WTC11 (cell line): Measurements from ENCODE around the gene C19orf47. TPM values are rescaled to one million over a fixed set of nuclear protein-coding genes. Genes with fewer than 3 reads are reported as not detected.
A peak's percentile ranks its signal among the peaks of the same experiment; 100 is the strongest.

Experiments used
- ATAC-seq: fragments of 200-7000 bp; cut with Tn5 transposase; 2 replicates; pipeline ENCODE4 v1.10.0; 2021; ENCODE audit warnings: mild to moderate bottlenecking, moderate library complexity
- CTCF ChIA-PET: fragments of 300-600 bp; sonication (Branson Sonifier 250); formaldehyde crosslinking; loops from one replicate; lab custom pipeline; 2021; ENCODE audit warnings: antibody characterized with exemption; lab: Charles Lee
- POLR2A ChIA-PET: fragments of 350-600 bp; sonication (Branson Sonifier 250); formaldehyde crosslinking; loops from one replicate; lab custom pipeline; 2021; ENCODE audit warnings: antibody characterized with exemption; lab: Charles Lee
- DNase-seq: peaks from one replicate; pipeline ENCODE4 v3.0.0; 2021; ENCODE audit warnings: low spot score
- H3K27ac Mint-ChIP-seq: 2 replicates; pipeline ENCODE4 v1.8.0; 2021; ENCODE audit warnings: mixed read lengths
- H3K27me3 Mint-ChIP-seq: 2 replicates; pipeline ENCODE4 v1.8.0; 2021; ENCODE audit warnings: low read depth, mild to moderate bottlenecking, moderate library complexity, mixed read lengths
- H3K36me3 Mint-ChIP-seq: 2 replicates; pipeline ENCODE4 v1.8.0; 2021; ENCODE audit warnings: mixed read lengths
- H3K4me1 Mint-ChIP-seq: 2 replicates; pipeline ENCODE4 v1.8.0; 2022; ENCODE audit warnings: mixed read lengths
- H3K4me3 Mint-ChIP-seq: 2 replicates; pipeline ENCODE4 v1.8.0; 2021; ENCODE audit warnings: mild to moderate bottlenecking, moderate library complexity, mixed read lengths
- H3K9me3 Mint-ChIP-seq: 2 replicates; pipeline ENCODE4 v1.8.0; 2021; ENCODE audit warnings: mixed read lengths
- CBFB ChIP-seq: sonication (generic); formaldehyde crosslinking; IDR thresholded peaks from 2 replicates; pipeline ENCODE4 v1.8.1; 2022; ENCODE audit warnings: mild to moderate bottlenecking, low read depth, missing genetic modification reagents
- CREB1 ChIP-seq: sonication (generic); formaldehyde crosslinking; IDR thresholded peaks from 2 replicates; pipeline ENCODE4 v1.8.0; 2023; ENCODE audit warnings: mild to moderate bottlenecking, missing genetic modification reagents
- ELF4 ChIP-seq: sonication (generic); formaldehyde crosslinking; IDR thresholded peaks from 2 replicates; pipeline ENCODE4 v1.8.1; 2022; ENCODE audit warnings: low read depth, mild to moderate bottlenecking, moderate library complexity, missing genetic modification reagents
- ETV6 ChIP-seq: sonication (generic); formaldehyde crosslinking; IDR thresholded peaks from 2 replicates; pipeline ENCODE4 v1.8.1; 2022; ENCODE audit warnings: mild to moderate bottlenecking, missing genetic modification reagents
- FOXP1 ChIP-seq: sonication (generic); formaldehyde crosslinking; IDR thresholded peaks from 2 replicates; pipeline ENCODE4 v1.8.0; 2022; ENCODE audit warnings: missing genetic modification reagents, mild to moderate bottlenecking, moderate library complexity, borderline replicate concordance
- GRHL2 ChIP-seq: fragments of 250-450 bp; sonication (Bioruptor Pico); IDR thresholded peaks from 2 replicates; pipeline ENCODE4 v1.8.0; 2022; ENCODE audit warnings: mild to moderate bottlenecking, moderate library complexity; ENCODE audit not compliant: insufficient replicate concordance, severe bottlenecking
- JAZF1 ChIP-seq: fragments of 250-450 bp; sonication (Bioruptor Pico); IDR thresholded peaks from 2 replicates; pipeline ENCODE4 v1.9.0; 2021; ENCODE audit warnings: moderate library complexity, mild to moderate bottlenecking, inconsistent platforms
- JUN ChIP-seq: sonication (generic); formaldehyde crosslinking; IDR thresholded peaks from 2 replicates; pipeline ENCODE4 v1.8.0; 2023; ENCODE audit warnings: mild to moderate bottlenecking, missing genetic modification reagents
- MXD4 ChIP-seq: fragments of 250-450 bp; sonication (Bioruptor Pico); IDR thresholded peaks from 2 replicates; pipeline ENCODE4 v1.8.0; 2021; ENCODE audit warnings: mild to moderate bottlenecking, moderate library complexity, borderline replicate concordance
- OVOL2 ChIP-seq: fragments of 250-450 bp; sonication (Bioruptor Pico); IDR thresholded peaks from 2 replicates; pipeline ENCODE4 v1.9.0; 2021; ENCODE audit warnings: mild to moderate bottlenecking, borderline replicate concordance
- SMAD4 ChIP-seq: sonication (generic); formaldehyde crosslinking; IDR thresholded peaks from 2 replicates; pipeline ENCODE4 v1.8.0; 2022; ENCODE audit warnings: mild to moderate bottlenecking, missing genetic modification reagents
- ZBTB21 ChIP-seq: sonication (generic); formaldehyde crosslinking; IDR thresholded peaks from 2 replicates; pipeline ENCODE4 v1.8.1; 2023; ENCODE audit warnings: mild to moderate bottlenecking, missing genetic modification reagents, borderline replicate concordance
- ZNF232 ChIP-seq: sonication (generic); formaldehyde crosslinking; IDR thresholded peaks from 2 replicates; pipeline ENCODE4 v1.8.0; 2022; ENCODE audit warnings: mild to moderate bottlenecking, missing genetic modification reagents
- total RNA-seq: library from RNA; stranded (reverse); gene quantifications from 3 replicates; pipeline ENCODE4 v1.2.3, GENCODE V29; 2021
- TF ChIP-seq, protein P1 (sequence below): sonication (generic); formaldehyde crosslinking; IDR thresholded peaks from 2 replicates; pipeline ENCODE4 v1.8.0; 2022; ENCODE audit warnings: mild to moderate bottlenecking, missing genetic modification reagents
- TF ChIP-seq, protein P2 (sequence below): fragments of 250-450 bp; sonication (Bioruptor Pico); IDR thresholded peaks from 2 replicates; pipeline ENCODE4 v1.9.0; 2021; ENCODE audit warnings: mild to moderate bottlenecking, borderline replicate concordance
- TF ChIP-seq, protein P3 (sequence below): fragments of 250-450 bp; sonication (Bioruptor Pico); conservative IDR thresholded peaks from 2 replicates; pipeline ENCODE4 v1.9.0; 2021; ENCODE audit warnings: mild to moderate bottlenecking
- TF ChIP-seq, protein P4 (sequence below): sonication (generic); formaldehyde crosslinking; IDR thresholded peaks from 2 replicates; pipeline ENCODE4 v1.8.0; 2023; ENCODE audit warnings: mild to moderate bottlenecking, missing genetic modification reagents
- TF ChIP-seq, protein P5 (sequence below): sonication (generic); formaldehyde crosslinking; IDR thresholded peaks from 2 replicates; pipeline ENCODE4 v1.8.1; 2023; ENCODE audit warnings: mild to moderate bottlenecking, missing genetic modification reagents
- TF ChIP-seq, protein P6 (sequence below): sonication (generic); formaldehyde crosslinking; IDR thresholded peaks from 2 replicates; pipeline ENCODE4 v1.8.0; 2023; ENCODE audit warnings: missing genetic modification reagents, mild to moderate bottlenecking, borderline replicate concordance

The C19orf47 gene
- total RNA-seq, 1 experiment from 2014 or later, result 15.6 TPM

DNA sequence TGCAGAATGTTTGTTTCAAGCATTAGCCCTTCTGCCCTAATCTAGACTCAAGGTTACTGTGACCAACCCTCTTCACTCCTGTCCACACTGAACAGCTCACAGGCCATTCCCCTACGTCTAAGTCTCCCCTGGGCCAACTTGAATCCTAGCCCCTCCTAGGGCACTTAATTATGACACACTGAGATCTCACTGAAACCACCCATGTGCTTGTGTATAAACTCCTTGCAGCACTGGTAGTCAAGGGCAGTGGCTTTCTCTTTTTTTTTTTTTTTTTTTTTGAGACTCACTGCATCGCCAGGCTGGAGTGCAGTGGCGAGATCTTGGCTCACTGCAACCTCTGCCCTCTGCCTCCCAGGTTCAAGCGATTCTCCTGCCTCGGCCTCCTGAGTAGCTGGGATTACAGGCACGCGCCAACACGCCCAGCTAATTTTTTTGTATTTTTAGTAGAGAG lies 61.2 kb downstream of the C19orf47 start:
- DNase-seq (no peak), ATAC-seq (no peak)
- H3K27ac Mint-ChIP-seq, result peak overlapping the region; percentile 99
- no peaks in the 10 kb centered on the region for H3K9me3 Mint-ChIP-seq
- peaks cover 21% of the 10 kb centered on the region for H3K4me1 Mint-ChIP-seq
- H3K36me3 Mint-ChIP-seq, result no peaks in the 10 kb centered on the region
- no peak overlapping the region; the same call in 1 of the 2 replicates for H3K4me3 Mint-ChIP-seq
- no peaks in the 10 kb centered on the region for H3K27me3 Mint-ChIP-seq
- TF ChIP-seq FOXP1 (no peak), ZBTB21 (CRISPR knock-in tag) (no peak), JAZF1 (CRISPR knock-in tag) (no peak), CBFB (CRISPR knock-in tag) (no peak), CREB1 (CRISPR knock-in tag) (no peak), GRHL2 (CRISPR knock-in tag) (no peak), ZNF232 (CRISPR knock-in tag) (no peak), ELF4 (CRISPR knock-in tag) (no peak), JUN (CRISPR knock-in tag) (no peak), OVOL2 (CRISPR knock-in tag) (no peak), SMAD4 (no peak), ETV6 (no peak), MXD4 (CRISPR knock-in tag) (no peak)
- TF ChIP-seq, protein P1, sequence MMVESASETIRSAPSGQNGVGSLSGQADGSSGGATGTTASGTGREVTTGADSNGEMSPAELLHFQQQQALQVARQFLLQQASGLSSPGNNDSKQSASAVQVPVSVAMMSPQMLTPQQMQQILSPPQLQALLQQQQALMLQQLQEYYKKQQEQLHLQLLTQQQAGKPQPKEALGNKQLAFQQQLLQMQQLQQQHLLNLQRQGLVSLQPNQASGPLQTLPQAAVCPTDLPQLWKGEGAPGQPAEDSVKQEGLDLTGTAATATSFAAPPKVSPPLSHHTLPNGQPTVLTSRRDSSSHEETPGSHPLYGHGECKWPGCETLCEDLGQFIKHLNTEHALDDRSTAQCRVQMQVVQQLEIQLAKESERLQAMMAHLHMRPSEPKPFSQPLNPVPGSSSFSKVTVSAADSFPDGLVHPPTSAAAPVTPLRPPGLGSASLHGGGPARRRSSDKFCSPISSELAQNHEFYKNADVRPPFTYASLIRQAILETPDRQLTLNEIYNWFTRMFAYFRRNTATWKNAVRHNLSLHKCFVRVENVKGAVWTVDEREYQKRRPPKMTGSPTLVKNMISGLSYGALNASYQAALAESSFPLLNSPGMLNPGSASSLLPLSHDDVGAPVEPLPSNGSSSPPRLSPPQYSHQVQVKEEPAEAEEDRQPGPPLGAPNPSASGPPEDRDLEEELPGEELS (CRISPR knock-in tag), result no peak
- TF ChIP-seq, protein P2, sequence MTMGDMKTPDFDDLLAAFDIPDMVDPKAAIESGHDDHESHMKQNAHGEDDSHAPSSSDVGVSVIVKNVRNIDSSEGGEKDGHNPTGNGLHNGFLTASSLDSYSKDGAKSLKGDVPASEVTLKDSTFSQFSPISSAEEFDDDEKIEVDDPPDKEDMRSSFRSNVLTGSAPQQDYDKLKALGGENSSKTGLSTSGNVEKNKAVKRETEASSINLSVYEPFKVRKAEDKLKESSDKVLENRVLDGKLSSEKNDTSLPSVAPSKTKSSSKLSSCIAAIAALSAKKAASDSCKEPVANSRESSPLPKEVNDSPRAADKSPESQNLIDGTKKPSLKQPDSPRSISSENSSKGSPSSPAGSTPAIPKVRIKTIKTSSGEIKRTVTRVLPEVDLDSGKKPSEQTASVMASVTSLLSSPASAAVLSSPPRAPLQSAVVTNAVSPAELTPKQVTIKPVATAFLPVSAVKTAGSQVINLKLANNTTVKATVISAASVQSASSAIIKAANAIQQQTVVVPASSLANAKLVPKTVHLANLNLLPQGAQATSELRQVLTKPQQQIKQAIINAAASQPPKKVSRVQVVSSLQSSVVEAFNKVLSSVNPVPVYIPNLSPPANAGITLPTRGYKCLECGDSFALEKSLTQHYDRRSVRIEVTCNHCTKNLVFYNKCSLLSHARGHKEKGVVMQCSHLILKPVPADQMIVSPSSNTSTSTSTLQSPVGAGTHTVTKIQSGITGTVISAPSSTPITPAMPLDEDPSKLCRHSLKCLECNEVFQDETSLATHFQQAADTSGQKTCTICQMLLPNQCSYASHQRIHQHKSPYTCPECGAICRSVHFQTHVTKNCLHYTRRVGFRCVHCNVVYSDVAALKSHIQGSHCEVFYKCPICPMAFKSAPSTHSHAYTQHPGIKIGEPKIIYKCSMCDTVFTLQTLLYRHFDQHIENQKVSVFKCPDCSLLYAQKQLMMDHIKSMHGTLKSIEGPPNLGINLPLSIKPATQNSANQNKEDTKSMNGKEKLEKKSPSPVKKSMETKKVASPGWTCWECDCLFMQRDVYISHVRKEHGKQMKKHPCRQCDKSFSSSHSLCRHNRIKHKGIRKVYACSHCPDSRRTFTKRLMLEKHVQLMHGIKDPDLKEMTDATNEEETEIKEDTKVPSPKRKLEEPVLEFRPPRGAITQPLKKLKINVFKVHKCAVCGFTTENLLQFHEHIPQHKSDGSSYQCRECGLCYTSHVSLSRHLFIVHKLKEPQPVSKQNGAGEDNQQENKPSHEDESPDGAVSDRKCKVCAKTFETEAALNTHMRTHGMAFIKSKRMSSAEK (CRISPR knock-in tag), result no peak
- TF ChIP-seq, protein P3, sequence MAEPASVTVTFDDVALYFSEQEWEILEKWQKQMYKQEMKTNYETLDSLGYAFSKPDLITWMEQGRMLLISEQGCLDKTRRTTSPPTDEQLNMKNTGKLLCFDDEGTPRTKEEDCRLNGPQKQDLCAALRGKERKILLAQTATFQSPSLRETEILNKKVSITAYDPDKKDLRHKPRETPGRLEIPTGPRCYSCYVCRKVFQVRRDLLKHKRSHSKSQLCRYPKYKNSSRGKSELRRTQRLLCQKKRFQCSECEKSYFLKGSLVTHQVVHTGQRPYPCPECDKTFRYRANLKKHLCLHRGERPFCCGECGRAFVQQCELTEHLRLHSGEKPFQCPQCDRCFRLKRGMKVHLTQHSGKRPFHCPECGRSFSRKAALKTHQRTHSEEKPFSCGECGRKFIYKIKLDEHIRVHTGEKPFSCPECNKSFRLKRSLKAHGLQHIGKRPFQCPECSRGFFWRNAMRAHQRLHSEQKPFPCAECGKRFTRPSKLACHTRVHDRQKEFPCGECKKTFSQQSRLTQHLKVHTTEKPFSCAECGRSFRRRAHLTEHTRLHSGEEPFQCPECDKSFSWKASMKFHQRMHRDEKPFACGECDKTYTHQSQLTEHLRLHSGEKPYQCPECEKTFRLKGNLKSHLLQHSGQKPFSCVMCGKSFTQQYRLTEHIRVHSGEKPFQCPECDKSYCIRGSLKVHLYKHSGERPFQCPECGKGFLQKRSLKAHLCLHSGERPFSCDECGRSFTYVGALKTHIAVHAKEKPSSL (CRISPR knock-in tag), result no peak
- TF ChIP-seq, protein P4, sequence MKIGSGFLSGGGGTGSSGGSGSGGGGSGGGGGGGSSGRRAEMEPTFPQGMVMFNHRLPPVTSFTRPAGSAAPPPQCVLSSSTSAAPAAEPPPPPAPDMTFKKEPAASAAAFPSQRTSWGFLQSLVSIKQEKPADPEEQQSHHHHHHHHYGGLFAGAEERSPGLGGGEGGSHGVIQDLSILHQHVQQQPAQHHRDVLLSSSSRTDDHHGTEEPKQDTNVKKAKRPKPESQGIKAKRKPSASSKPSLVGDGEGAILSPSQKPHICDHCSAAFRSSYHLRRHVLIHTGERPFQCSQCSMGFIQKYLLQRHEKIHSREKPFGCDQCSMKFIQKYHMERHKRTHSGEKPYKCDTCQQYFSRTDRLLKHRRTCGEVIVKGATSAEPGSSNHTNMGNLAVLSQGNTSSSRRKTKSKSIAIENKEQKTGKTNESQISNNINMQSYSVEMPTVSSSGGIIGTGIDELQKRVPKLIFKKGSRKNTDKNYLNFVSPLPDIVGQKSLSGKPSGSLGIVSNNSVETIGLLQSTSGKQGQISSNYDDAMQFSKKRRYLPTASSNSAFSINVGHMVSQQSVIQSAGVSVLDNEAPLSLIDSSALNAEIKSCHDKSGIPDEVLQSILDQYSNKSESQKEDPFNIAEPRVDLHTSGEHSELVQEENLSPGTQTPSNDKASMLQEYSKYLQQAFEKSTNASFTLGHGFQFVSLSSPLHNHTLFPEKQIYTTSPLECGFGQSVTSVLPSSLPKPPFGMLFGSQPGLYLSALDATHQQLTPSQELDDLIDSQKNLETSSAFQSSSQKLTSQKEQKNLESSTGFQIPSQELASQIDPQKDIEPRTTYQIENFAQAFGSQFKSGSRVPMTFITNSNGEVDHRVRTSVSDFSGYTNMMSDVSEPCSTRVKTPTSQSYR, result no peak
- TF ChIP-seq, protein P5, sequence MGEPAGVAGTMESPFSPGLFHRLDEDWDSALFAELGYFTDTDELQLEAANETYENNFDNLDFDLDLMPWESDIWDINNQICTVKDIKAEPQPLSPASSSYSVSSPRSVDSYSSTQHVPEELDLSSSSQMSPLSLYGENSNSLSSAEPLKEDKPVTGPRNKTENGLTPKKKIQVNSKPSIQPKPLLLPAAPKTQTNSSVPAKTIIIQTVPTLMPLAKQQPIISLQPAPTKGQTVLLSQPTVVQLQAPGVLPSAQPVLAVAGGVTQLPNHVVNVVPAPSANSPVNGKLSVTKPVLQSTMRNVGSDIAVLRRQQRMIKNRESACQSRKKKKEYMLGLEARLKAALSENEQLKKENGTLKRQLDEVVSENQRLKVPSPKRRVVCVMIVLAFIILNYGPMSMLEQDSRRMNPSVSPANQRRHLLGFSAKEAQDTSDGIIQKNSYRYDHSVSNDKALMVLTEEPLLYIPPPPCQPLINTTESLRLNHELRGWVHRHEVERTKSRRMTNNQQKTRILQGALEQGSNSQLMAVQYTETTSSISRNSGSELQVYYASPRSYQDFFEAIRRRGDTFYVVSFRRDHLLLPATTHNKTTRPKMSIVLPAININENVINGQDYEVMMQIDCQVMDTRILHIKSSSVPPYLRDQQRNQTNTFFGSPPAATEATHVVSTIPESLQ, result no peak
- TF ChIP-seq, protein P6, sequence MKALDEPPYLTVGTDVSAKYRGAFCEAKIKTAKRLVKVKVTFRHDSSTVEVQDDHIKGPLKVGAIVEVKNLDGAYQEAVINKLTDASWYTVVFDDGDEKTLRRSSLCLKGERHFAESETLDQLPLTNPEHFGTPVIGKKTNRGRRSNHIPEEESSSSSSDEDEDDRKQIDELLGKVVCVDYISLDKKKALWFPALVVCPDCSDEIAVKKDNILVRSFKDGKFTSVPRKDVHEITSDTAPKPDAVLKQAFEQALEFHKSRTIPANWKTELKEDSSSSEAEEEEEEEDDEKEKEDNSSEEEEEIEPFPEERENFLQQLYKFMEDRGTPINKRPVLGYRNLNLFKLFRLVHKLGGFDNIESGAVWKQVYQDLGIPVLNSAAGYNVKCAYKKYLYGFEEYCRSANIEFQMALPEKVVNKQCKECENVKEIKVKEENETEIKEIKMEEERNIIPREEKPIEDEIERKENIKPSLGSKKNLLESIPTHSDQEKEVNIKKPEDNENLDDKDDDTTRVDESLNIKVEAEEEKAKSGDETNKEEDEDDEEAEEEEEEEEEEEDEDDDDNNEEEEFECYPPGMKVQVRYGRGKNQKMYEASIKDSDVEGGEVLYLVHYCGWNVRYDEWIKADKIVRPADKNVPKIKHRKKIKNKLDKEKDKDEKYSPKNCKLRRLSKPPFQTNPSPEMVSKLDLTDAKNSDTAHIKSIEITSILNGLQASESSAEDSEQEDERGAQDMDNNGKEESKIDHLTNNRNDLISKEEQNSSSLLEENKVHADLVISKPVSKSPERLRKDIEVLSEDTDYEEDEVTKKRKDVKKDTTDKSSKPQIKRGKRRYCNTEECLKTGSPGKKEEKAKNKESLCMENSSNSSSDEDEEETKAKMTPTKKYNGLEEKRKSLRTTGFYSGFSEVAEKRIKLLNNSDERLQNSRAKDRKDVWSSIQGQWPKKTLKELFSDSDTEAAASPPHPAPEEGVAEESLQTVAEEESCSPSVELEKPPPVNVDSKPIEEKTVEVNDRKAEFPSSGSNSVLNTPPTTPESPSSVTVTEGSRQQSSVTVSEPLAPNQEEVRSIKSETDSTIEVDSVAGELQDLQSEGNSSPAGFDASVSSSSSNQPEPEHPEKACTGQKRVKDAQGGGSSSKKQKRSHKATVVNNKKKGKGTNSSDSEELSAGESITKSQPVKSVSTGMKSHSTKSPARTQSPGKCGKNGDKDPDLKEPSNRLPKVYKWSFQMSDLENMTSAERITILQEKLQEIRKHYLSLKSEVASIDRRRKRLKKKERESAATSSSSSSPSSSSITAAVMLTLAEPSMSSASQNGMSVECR, result no peak
- POLR2A ChIA-PET, result no interaction called here
- CTCF ChIA-PET, result interaction anchor here (0.7 kb wide), 1 partner anchor 223 kb away, joined by 5 read pairs; no protein-coding TSS in a partner anchor
